Suppressor macrophage treated with lipopolysaccharide for 4 hours (primary cell): ENCODE data around the gene RRBP1.

Source experiments
- DNase-seq: peaks from one replicate; pipeline ENCODE4 v3.0.0-alpha.2; 2020

Gene RRBP1, protein sequence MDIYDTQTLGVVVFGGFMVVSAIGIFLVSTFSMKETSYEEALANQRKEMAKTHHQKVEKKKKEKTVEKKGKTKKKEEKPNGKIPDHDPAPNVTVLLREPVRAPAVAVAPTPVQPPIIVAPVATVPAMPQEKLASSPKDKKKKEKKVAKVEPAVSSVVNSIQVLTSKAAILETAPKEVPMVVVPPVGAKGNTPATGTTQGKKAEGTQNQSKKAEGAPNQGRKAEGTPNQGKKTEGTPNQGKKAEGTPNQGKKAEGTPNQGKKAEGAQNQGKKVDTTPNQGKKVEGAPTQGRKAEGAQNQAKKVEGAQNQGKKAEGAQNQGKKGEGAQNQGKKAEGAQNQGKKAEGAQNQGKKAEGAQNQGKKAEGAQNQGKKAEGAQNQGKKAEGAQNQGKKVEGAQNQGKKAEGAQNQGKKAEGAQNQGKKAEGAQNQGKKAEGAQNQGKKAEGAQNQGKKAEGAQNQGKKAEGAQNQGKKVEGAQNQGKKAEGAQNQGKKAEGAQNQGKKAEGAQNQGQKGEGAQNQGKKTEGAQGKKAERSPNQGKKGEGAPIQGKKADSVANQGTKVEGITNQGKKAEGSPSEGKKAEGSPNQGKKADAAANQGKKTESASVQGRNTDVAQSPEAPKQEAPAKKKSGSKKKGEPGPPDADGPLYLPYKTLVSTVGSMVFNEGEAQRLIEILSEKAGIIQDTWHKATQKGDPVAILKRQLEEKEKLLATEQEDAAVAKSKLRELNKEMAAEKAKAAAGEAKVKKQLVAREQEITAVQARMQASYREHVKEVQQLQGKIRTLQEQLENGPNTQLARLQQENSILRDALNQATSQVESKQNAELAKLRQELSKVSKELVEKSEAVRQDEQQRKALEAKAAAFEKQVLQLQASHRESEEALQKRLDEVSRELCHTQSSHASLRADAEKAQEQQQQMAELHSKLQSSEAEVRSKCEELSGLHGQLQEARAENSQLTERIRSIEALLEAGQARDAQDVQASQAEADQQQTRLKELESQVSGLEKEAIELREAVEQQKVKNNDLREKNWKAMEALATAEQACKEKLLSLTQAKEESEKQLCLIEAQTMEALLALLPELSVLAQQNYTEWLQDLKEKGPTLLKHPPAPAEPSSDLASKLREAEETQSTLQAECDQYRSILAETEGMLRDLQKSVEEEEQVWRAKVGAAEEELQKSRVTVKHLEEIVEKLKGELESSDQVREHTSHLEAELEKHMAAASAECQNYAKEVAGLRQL (N-terminal part only)

DNA sequence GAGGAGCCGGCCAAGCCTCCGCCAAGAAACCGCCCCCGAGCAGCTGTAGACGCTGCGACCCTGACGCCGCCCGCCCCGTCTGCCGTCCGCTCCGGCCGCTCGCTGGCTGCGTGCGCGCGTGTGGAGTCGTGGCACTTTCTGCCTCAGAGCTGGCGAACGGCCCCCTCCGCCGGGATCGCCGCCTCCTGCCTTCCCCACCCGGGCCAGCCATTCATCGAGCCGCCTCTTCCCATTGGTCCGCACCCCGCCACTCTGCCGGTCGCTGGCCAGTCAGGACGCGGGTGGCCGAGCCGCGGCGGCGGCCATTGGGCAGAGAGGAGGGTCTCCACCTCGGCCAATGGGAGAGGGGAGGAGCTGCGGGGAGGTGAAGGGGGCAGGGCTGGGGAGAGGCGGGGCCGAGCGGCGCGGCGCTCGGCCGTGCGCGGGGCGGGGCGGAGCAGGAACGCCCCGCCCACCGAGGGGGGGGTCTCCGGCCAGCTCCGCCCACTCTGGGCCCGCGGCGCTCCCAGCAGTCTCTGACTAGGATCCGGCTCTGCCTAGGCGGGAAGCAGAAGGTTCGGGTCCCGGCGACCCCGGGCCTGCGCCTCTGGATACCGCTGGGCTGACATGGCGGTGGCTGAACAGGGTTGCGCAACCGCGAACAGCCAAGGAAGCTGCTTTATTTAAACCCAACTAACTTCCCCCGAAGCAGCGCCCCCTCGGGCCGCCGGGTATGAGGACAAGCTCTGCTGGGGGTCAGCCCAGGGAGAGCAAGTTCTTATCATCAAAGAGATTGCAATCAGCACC, at the start of gene RRBP1:
RRBP1 (minus strand) TSS at position 140 of the 786 bp plus-strand sequence. CDS start 21,735 bp downstream, outside the sequence.
- DNase-seq = peak; percentile 99

DNA sequence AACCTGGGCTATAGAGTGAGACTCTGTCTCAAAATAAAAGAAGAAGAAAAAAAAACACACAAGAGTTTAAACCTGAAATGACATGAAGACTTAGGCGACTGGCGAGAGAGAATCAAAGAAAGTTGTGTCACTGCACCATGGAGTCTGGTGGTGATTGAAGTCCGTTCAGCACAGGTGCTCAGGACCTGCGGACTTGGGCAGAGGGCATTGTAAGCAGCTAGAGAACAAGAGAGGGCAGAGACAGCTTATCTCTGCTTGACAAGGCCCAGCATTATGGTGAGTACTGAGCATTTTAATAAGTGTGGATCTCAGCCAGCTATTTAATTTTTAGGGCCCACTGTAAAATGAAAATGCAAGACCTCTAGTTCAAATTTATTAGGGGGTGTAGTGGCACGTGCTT, 49.2 kb upstream of the RRBP1 start:
- no peak for DNase-seq

DNA sequence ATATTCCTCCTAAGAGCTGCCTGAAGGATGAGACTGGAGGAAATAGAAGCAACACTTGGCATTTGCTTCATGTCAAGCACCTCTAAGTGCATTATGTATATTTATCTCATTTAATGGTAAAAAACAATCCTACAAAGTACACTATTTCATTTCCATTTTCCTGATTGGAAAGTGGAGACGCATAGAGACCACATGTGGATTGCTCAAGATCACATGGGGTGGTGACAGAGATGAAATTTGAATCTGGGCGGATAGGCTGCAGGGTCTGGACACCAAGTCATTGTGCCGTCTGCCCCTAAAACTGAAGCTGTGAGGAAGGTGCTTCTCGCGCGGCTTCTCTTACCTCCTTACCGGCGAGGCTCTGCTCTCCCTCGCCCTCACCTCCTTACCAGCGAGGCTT, 48.0 kb upstream of the RRBP1 start:
- DNase-seq = no peak

DNA sequence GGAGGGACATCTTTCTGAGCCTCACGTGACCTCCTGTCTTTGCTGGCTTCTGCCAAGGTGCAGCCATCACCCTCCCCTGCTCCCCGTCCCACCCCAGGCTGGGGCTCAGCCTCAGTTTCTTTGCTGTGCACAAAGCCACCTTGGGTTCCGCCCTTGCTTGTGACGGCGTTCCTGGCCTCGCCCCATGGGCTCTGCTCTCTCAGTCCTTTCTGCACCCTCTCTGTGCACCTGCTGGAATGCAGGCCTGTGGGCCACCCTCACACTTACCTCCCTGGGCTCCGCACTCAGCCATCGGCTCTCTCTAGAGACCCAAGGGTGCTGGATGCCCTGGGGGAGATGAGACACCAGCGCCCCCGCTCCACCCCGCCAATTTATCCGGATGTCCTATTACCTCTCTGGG, 46.0 kb upstream of the RRBP1 start:
- no peak for DNase-seq

DNA sequence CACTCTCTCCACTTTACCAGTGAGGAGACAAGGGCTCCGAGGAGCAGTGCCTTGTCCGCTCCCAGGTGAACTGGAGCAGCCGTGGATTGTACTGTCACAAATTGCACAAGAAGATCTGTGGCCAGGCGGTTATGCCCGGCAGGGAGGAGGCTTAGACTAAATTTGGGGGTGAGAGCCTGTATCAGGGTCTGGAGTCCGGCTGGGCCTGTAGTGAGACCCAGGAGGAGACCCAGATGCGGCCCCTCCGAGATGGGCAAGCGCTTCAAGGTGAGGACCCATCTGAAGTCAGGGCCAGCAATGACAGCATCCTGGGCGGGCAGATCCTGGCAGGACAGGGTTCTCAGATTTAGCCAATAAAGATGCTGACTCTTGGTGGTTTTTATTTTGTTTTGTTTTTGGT, 45.3 kb upstream of the RRBP1 start:
- DNase-seq = peak; percentile 3

DNA sequence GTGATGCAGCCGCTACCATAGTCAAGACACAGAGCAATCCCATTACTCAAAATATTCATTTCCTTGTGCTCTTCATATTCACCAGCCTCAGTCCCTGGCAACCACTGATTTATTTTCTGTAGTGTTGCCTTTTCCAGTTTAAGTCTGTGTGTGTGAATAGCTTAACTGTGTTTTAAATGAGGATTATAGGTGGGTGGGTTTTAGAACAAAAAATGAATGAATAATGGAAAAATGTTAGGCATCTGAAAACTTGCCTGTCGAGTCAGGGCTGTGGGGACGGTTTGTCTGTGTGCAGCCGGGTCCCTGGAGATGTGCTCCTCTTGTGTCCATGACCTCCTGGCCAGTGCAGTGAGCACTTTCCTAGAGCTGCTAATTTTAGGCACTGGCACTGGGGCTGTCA, 44.9 kb upstream of the RRBP1 start:
- DNase-seq = no peak

DNA sequence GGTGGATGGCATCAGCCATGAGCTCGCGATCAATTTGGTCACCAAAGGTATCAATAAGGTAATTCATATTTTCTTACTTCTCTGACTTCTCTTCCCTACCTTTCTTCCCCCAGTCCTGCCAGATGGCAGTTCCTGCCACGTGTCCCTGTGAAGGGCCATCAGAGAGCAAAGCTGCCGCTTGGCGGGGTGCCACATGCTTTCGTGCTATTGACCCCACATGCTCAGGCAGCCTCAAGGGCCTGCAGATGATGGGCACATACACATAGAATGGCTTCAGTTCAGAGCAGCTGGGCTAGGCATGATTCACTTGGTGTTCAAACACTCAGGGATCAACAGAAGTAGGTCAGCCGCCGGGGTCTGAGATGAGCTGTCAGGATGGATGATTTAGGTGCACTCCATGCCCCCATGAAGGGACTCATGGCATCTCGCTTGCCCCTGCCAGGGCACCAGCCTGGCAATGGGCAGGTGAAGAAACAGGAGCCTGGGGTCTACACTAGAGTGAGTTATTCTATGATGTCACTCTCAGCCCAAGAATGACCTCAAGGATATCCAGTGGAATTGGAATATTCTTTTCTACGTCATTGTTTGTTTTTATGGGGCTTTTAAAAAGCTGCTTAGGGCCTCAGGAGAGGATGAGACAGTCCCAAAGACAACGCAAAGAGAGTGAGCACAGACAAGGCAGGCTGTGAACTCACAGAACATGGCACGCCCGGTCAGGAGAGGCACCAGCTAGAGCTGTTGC, 43.2 kb upstream of the RRBP1 start:
- DNase-seq = no peak

DNA sequence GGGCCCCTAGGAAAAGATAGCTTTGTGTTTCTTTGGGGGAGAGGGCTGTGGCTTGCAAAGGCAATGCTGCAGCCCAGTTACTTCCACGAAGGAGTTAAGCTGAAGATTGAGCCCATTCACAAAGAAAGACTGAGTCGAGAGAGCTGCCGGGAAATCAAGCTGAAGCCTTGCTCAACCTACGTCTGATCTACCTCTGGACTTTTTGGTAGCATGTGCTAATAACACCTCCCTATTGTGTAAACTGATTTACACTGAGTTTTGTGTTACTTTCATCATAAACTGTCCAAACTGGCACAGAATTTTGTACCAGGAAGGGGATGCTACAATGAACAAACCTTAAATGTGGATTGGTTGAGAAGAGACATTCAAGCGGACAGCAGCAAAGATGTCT, 41.3 kb upstream of the RRBP1 start:
- DNase-seq = no peak

DNA sequence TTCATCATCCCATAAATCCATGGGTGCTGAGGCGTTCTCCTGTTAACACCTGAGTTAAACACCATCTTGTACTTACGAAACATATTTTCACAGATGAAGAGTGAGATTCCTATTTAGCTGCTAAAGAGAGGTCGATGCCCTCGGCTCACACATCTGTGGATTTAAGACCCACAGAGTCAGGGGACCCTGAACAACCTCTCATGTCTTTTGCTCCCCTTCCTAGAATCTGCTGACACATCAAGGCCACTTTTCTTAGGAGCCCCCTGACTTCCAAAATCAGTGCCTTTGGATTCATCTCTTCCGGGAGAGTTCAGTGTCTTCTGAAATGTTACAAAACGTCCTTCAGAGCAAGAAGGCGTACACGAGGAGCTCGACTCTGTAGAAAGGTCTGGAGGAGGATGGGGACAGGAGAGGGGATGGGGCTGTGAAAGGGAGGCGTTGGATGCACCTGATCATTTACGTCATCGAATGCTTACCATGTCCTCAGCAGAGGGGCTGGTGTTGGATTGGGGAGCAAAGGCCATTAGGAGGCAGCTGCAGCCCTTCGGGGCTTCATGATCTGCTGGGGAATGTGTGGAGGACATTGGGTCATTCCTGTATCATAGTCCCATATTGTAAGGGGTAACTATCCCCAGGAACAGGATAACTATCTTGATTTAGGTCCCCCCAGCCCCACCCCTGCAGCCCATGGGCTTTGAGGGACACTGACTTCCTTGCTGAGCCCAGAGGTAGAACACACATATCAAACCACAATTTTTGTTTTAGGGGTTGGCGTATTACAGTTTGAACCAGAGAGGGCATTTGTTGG, 40.7 kb upstream of the RRBP1 start:
- no peak for DNase-seq

DNA sequence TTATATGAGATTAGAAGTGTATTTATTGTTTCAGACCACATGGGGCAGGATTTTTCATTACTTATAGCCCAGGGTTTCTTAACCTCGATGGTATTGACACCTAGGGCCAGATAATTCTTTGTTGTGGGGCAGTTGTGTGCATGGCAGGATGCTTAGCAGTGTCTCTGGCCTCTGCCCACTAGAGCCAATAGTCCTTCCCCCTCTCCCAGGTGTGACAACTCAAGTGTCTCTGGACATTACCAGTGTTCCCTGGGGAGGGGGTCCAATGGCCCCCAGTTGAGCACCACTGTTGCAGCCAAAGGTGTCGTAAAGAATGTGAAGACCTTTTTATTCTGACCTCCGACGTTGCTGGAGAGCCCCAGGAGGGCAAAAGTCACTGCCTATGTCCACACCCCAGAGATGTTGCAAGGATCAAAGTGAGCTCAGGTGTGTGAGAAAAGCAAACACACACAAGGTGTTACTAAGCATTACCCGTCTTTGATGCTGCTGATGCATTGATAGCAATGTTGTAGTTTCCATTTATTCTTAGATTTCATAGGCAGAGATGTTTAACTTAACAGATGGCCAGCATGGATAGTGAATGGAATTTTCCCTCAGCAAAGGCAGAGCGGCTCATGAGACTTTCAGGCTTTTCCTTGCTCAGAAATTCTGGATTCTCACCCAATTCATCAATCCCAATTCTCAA, 39.9 kb upstream of the RRBP1 start:
- DNase-seq = no peak

DNA sequence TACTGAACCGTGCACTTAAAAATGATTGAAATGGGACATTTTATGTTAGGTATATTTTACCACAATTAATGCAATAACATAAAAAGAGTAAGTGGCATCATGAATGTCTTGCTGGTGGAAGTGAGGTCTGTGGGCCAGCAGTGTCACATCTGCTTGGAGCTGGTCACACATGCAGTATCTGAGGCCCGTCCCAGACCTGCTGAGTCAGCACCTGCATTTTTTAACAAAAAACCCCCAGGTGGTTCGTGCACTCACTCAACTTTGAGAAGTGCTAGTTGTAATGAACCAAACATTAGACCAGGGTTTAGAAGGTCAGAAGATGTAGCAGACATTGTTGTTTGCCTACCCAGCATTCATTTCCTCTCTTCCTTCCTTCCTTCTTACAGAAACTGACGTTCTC, 38.7 kb upstream of the RRBP1 start:
- no peak for DNase-seq

DNA sequence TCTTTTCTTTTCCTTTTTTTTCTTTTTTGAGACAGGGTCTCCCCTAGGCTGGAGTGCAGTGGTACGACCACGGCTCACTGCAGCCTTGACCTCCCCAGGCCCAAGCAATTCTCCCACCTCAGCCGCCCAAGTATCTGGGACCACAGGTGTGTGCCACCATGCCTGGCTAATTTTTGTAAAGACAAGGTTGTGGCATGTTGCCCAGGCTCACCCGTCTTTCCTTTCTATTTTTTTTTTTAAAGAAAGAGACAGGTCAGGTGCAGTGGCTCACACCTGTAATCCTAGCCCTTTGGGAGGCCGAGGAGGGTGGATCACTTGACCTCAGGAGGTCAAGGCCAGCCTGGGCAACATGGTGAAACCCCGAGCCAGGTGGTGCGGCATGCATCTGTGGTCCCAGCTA, 34.3 kb upstream of the RRBP1 start:
- no peak for DNase-seq

DNA sequence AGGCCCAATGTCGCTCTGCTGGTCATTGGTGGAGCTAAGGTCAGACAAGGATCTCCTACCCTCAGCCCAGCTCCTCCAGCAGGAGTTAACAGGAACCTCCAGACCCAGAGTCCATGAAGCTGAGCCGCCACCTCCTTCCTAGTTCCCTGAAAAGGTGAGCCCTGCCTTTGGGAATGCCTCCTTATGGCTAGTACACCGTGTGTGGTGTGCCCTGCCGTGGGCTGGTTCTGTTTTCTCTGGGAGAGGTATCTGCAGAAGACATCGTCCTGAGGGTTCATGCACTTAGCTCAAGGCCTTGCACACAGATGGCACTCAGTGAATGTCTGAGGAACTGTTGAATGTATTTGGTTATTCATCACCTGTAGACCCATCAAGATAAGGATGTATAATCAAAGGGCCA, 33.0 kb upstream of the RRBP1 start:
- no peak for DNase-seq

DNA sequence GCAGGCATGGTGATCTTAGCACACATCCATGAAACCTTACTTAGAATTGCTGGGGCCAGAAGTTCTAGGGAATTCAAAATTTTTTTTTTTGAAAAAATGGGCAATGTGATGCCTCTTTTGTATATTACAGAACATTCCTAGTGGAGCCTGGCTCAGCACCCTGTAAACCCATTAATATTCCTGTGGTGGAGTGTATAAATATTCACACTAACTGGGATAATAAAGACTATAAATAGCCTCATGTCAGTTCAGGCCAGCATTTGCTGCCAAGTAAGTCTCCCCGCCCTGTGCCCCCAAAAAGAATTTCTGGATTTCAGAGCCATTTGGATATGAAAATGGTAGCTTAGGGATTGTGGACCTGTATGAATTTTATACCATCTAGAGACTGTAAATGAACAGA, 32.6 kb upstream of the RRBP1 start:
- DNase-seq = no peak

DNA sequence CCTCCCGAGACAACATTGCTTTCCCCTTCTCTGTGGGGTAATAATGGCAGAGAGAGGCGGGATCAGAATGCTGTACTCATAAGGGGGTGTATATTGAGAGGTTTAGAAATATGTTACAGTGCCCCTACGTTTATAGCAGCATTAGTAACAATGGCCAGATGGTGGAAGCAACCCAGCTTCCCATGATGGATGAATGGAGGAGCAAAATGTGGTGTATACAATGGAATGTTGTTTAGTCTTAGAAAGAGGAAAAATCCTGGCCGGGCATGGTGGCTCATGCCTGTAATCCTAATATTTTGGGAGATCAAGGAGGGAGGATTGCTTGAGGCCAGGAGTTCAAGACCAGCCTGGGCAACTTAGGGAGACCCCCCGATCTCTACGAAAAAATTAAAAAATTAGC, 30.7 kb upstream of the RRBP1 start:
- no peak for DNase-seq

DNA sequence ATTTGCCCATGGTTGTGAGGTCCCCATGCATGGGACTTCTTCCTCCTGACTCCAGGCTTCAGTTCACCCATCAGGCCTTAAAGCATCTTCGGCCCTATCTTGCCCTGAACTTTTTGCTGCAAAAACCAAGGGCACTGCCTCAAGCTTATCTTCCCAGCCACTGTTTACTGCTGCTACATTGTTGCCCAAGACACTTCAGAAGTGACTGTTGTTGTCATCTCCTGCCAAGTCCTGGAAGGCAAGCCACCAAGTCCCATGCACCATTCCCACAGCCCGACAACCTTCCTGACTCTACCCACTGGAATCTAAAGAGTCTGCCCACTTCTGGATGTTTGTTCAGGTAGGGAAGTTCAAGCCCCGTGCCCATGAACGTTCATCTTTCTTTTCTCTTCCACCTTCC, 30.2 kb upstream of the RRBP1 start:
- DNase-seq = no peak

DNA sequence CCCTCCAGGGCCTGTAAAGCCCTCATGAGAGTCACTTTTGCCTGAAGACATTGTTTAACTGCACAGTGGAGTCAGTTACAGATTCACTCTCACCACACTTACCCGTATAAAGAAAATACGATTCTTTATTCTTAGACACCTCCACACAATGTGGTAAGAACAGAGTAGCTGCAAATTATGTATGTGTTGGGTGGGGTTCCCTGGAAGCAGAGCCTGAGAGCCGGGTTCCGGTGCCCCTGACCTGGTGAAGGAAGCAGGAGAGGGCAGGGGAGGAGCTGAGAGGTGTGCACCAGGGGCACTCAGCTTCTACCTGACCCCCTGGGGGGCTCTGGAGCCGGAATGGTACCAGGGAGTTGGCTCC, 29.2 kb upstream of the RRBP1 start:
- DNase-seq = no peak

DNA sequence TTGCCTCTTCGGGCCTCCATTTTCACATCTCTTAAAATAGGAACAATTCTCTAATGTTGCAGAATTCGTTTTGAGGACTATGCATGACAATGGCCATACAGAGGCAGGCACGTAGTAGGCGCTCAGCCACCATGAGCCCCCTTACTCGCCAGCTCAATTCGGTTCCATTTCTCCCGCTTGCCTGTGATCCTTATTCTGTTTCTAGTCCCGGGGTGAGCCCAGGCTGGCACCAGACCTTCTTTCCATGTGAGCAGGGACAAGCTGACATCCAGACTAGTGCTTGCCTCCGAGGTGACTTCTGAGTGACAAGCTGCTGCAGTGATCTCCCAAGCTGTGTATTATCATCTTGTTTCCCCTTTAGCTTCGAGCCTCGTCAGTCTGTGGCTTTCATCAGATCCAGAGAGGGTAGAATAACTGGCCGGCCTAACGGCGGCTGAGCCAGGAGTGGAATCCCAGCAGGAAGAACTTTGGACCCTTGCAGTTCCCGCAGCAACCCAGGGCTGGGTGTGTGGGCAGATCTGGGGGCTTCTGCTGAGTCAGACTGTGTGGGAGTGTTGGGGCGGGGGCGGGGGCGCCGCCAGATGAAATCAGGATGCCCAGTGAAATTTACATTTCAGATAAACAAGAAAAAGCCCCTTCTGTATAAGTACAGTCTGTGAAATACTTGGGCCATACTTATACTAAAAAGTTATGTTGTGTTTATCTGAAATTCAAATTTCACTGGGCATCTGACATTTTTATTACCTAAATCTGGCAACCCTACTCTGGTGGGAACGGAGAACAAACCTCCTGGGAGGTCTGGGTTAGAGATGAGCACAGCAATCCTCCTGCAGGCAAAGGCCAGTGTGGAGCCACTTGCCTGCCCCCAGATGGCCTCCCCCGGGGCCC, 28.6 kb upstream of the RRBP1 start:
- DNase-seq = no peak
